HG03520 (cell line): Measurements from ENCODE around the gene NEURL3.
"Not testable (repeated sequence)": the region's sequence is repeated elsewhere in the genome, so short reads cannot be mapped to it uniquely, and the experiment has no call there.

Experiments used
- ATAC-seq: cut with Tn5 transposase; IDR thresholded peaks from one replicate; pipeline ENCODE4 v1.9.1; 2021; ENCODE audit warnings: mild to moderate bottlenecking, moderate library complexity; ENCODE audit not compliant: unreplicated experiment

The NEURL3 gene

GRCh38 chr2:96508521-96509113 lies 3.5 kb upstream of the NEURL3 start:
- ATAC-seq: no peak

GRCh38 chr2:96507957-96508520 lies 2.9 kb upstream of the NEURL3 start:
- ATAC-seq: no peak

DNA sequence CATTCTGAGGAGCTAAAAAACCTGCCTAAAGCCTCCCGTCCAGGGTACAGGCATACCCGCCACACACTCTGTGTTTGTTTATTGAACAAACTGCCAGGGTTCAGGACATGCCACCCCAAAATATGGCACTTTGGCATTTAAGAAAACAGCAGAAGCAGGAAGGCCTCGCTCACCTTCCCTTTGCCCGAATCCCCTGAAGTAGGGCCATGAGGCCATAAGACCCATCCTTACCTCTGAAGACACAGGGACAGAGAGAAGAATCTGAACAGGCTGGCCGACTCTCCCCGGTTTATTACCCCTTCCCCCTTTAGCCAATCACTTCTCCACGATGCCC lies 1.7 kb upstream of the NEURL3 start:
- ATAC-seq: no peak

- no peak for ATAC-seq
Observed at GRCh38 chr2:96506016-96506906, 1.1 kb upstream of the NEURL3 start.

- no peak for ATAC-seq
Observed at GRCh38 chr2:96503637-96504243, 1.4 kb downstream of the NEURL3 start.

- no peak for ATAC-seq
Observed at GRCh38 chr2:96502891-96503636, 2.1 kb downstream of the NEURL3 start.

- no peak for ATAC-seq
Observed at GRCh38 chr2:96501886-96502810, 3.0 kb downstream of the NEURL3 start.

DNA sequence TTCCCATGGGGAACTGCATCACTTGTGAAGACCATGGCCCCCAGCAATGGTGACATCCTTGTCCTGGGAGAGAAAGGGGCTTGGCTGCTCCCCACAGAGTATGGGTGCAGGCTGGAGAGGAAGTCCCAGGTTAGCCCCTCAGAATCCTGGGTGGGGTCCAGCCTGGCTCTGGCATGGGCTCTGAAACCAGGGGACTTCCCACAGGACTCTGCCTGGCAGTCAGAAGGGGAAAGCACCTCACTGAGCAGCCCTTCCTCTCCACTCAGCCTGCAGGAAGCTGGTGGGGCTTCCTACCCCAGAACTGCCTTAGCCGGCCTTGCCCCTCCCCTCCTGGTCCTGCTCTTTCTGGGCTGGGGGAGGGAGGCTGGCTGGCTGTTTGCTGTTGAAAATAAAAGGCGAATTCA lies 3.7 kb downstream of the NEURL3 start:
- no peak for ATAC-seq

GRCh38 chr2:96500385-96501066 lies 4.6 kb downstream of the NEURL3 start:
- no peak for ATAC-seq

GRCh38 chr2:96499061-96499960 lies 5.8 kb downstream of the NEURL3 start:
- no peak for ATAC-seq

DNA sequence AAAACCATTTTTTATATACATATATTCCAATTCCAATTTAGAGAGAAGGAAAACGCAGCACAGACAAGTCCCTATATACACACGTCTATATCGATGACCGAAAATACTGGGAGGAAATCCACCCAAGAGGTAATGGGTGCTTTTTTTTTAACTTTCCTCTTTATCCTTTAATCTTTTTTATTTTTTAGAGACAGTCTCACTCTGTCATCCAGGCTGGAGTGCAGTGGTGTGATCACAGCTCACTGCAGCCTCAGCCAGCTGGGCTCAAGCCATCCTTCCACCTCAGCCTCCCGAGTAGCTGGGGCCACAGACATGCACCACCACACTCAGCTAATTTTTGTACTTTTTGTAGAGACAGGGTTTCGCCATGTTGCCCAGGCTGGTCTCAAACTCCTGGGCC lies 6.5 kb downstream of the NEURL3 start:
- ATAC-seq: not testable (repeated sequence)

- no peak for ATAC-seq
Observed at GRCh38 chr2:96498021-96498431, 7.1 kb downstream of the NEURL3 start.

GRCh38 chr2:96495982-96496629 lies 9.1 kb downstream of the NEURL3 start:
- ATAC-seq: no peak

GRCh38 chr2:96494188-96494587 lies 11.0 kb downstream of the NEURL3 start:
- no peak for ATAC-seq

DNA sequence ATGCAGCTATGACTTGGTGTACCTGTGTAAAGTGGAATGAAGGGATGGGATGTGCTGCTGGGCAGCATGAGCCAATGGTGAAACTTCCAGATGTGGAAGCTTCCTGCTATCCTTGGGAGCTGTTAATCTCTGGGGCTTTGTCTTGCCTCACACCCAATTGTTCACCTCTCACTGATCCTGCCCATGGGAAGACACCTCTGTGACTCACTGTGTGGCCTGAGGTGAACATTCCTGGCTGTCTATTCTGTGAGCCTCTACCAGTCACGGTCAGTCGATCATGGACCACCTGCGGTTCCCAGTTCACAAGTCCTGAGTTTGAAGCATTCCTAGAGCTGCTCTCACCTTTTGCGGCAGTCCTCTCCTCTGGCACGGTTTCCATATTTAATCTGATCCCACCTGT lies 12.1 kb downstream of the NEURL3 start:
- ATAC-seq: no peak

GRCh38 chr2:96491860-96492497 lies 13.2 kb downstream of the NEURL3 start:
- ATAC-seq: no peak

DNA sequence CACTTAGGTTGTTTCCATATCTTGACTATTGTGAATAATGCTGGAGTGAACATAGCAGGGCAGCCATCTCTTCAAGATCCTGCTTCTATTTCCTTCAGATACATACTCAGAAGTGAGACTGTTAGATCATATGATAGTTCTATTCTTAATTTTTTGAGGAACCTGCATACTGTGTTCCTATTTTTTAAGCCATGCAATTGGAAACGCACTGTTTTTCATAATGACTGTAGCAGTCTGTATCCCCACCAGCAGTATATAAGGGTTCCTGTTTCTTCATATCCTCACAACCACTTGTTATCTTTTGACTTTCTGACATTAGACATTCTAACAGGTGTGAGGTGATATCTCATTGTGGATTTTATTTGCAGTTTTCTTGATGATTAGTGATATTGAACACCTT lies 15.5 kb downstream of the NEURL3 start:
- ATAC-seq: no peak
